Activated CD8-positive, alpha-beta memory T cell treated with anti-CD3 and anti-CD28 coated beads, Interleukin-2, amount 50 U/mL, for 1 hour (primary cell): ENCODE measurements around the gene THNSL1.
"Not testable (repeated sequence)": the region's sequence is repeated elsewhere in the genome, so short reads cannot be mapped to it uniquely, and the experiment has no call there.

Source experiments
- DNase-seq: peaks from one replicate; pipeline ENCODE4 v3.0.0-alpha.2; 2020; ENCODE audit errors: extremely low read depth

The THNSL1 gene, protein sequence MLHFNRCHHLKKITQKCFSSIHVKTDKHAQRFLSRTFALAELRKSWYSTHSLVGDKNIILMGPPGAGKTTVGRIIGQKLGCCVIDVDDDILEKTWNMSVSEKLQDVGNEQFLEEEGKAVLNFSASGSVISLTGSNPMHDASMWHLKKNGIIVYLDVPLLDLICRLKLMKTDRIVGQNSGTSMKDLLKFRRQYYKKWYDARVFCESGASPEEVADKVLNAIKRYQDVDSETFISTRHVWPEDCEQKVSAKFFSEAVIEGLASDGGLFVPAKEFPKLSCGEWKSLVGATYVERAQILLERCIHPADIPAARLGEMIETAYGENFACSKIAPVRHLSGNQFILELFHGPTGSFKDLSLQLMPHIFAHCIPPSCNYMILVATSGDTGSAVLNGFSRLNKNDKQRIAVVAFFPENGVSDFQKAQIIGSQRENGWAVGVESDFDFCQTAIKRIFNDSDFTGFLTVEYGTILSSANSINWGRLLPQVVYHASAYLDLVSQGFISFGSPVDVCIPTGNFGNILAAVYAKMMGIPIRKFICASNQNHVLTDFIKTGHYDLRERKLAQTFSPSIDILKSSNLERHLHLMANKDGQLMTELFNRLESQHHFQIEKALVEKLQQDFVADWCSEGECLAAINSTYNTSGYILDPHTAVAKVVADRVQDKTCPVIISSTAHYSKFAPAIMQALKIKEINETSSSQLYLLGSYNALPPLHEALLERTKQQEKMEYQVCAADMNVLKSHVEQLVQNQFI

DNA sequence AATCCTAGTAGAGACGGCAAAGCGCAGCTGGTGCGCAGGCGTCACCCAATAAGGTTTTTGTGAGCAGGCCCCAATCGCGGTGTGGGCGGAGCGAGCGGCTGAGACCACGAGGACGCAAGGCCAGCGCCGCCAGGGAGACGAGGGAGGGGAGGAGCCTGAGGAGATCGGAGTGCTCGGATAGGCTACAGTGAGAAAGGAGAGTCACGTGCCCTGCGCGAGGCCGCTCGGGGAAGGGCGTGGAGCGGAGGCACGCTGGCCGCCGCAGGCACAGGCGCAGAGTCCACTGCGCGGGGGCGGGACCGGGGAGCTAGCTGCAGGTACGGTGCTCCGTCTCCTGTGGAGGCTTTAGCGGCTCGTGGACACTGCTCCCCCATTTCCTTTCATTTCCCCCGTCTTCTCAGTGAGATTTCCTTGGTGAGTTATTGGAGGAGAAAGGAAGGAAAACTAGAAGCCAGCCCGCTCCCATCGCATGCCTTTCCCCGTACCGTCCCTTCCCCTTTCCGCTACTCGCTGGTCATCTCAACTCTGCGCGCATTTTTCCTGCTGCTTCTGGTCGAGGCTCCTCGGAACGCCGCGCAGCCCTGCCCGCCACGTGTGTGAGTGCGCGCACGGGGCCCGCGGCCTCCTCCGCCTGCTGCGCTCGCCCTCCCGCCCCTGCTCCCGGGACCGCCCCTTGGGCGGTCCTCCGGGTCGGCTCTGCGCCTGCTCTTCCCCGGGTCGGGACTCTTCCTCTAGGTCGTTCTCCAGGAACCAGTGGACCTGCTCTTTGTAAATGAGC is at the start of gene THNSL1:
Gene THNSL1, plus strand, starts transcription at position 237 of the 778 bp plus-strand sequence. CDS start 6,612 bp downstream, outside the sequence.
- DNase-seq = peak; percentile 96

DNA sequence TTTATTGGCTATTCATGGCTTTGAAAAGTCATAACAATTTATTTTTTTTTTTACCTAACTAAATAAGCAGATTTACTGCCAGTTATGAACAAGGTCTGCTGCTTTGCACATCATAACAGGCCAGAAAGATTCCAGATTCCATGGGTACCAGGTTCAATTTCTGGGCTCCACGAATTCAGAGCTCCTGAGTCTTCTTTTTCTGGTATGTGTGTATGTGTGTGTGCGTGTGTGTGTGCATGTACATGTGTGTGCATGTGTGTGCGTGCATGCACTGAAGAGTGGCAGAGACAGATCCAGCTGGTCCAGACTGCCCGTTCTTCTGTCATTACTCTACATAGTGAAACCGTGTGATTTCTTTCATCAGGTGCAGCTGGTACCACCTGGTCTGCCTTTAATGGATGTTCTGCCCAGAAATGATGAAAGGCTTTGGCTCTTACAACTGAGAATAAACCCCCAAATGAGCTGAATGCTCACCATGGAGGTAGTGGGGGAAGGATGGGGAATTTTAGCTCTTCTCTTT is 49.4 kb upstream of the THNSL1 start:
- no peak for DNase-seq

GRCh38 chr10:24968349-24968748 is 48.1 kb upstream of the THNSL1 start:
- DNase-seq = no peak

GRCh38 chr10:24968951-24969350 is 47.5 kb upstream of the THNSL1 start:
- not testable (repeated sequence) for DNase-seq

DNA sequence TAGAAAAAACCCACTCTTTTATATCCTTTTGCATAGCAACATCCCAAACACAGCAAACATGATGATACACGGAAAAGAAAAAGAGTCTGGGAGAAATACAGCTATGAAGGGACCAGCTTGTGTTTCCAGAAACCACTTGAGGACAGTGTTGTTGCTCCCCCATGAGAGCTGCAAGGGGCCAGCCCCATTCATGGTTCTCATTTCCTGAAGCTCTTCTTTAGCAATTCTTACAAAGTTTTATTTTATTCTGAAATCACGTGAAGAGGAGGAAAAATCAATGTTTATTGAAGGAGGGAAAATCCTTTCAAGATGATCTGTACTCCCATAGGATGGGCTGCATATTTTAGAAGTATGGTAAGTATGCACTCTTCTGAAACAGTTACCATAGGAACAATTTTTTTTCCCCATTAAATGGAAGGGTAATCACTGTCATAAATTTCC is 46.6 kb upstream of the THNSL1 start:
- DNase-seq = no peak

- no peak for DNase-seq
Measured at GRCh38 chr10:24971374-24971773, 45.0 kb upstream of the THNSL1 start.

- DNase-seq = no peak
Measured at GRCh38 chr10:24973163-24973562, 43.2 kb upstream of the THNSL1 start.

- no peak for DNase-seq
Measured at GRCh38 chr10:24974976-24975375, 41.4 kb upstream of the THNSL1 start.

GRCh38 chr10:24979685-24980084 is 36.7 kb upstream of the THNSL1 start:
- no peak for DNase-seq

GRCh38 chr10:24981161-24981710 is 35.2 kb upstream of the THNSL1 start:
- no peak for DNase-seq

GRCh38 chr10:24982319-24983112 is 33.9 kb upstream of the THNSL1 start:
- DNase-seq = no peak

GRCh38 chr10:24983130-24983529 is 33.3 kb upstream of the THNSL1 start:
- DNase-seq = no peak

DNA sequence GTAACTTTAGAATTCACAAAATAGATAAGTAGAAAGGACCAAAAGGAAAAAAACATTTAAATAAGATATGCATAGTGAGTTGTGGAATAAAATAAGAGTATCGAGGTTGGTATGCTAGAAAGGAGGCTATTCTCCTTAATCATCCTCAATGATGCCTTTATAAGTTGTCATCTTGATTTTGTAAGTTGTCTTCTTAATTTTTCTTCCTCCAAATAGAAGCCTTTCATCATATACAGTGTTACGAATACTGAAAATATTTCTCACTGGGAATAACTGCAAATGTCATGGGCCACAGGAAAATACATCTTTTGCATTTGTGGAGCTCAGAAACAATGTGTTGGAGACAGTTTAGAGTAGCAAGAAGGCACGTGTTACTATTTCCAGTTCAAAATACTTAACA is 32.5 kb upstream of the THNSL1 start:
- no peak for DNase-seq

DNA sequence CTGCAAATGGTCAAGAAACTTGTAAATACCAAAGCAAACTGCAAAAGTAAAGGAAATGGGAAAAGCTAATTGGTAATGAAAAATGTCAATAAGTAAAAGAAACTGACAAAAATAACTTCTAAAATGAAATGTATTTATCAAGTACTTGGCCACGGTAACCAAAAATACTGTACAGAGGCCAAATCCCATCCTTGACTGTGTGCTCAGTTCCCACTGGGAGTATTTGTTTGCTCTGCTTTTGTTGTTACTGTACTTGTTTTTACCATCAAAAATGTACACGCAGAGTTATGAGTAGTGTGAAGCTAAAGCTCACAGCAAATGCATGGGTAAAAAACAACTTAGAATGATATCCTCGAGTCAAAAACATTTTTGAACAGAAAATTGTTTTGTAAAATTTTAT is 31.5 kb upstream of the THNSL1 start:
- no peak for DNase-seq

- no peak for DNase-seq
Measured at GRCh38 chr10:24988831-24989640, 27.4 kb upstream of the THNSL1 start.

GRCh38 chr10:24989867-24990266 is 26.5 kb upstream of the THNSL1 start:
- no peak for DNase-seq

GRCh38 chr10:24991298-24991697 is 25.1 kb upstream of the THNSL1 start:
- no peak for DNase-seq

GRCh38 chr10:24992512-24993133 is 23.8 kb upstream of the THNSL1 start:
- DNase-seq = no peak

DNA sequence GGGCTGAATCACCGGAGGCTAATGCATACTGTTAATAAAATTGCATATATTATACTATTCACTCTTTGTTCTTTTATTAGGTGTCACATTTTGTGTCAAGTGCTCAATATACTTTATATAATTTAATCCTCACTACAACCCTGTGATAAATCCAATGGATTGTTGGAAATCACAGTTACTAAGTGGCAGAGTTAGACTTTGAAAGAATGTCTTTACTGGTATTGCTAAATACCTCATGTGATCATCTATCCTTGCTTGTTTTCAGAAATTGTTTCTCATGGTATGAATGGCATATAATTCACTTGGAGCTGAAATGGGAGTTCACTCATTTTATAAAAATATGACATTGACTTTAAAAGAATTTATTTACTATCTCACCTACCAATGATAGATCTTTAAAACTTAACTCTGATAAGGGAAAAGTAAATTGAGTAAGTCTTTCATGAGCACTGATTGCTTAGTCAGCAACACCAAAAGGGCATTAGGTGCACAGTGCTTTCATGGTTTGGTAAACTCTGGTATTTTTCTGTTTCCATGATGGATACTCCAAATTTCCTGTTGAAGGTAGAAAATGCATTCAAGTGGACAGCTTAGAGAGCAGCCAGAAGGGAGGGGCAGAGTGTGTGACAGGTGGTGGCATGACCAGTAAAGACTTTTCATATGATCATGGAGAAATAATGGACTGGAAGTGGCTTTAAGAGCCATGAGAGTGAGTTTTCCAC is 23.0 kb upstream of the THNSL1 start:
- no peak for DNase-seq
